Measurements from ENCODE around the gene AKAP8L. TPM values are rescaled to one million over a fixed set of nuclear protein-coding genes. Genes with fewer than 3 reads are reported as not detected.

The AKAP8L gene
- total RNA-seq, 4 donors from 2014 or later = 112 to 329 (median 172) TPM

- intact Hi-C loops (cut with DNase I; ENCODE audit: low total_unique reads) (no loop called here), in situ Hi-C loops (cut with MboI; ENCODE audit: low pct_ligation_motif_present in 1 of 4, low pct_unique_long_range_greater_than_20kb in 1 of 4, low sequenced_read_pairs in 3 of 4) (loop anchor here in 3 of 4 donors (10.0 to 25.0 kb wide), 2 partner anchors 128 to 164 kb away; no protein-coding TSS in a partner anchor)
- Histone ChIP-seq H3K27me3 (no peaks in the 10 kb centered on the region), H3K4me1 (peaks cover 14 to 23% (median 16%) of the 10 kb centered on the region in 4 donors), H3K4me3 (no peak overlapping the region), H3K36me3 (peaks cover 0 to 38% (median 23%) of the 10 kb centered on the region in 4 donors), H3K9me3 (no peaks in the 10 kb centered on the region), H3K27ac (no peak overlapping the region)
- no peak for DNase-seq
- TF ChIP-seq POLR2A (IDR thresholded peaks at IDR 0.05) (no peak), POLR2AphosphoS5 (IDR thresholded peaks at IDR 0.05) (no peak), EP300 (IDR thresholded peaks at IDR 0.05; ENCODE audit: low read depth) (no peak)
- TF ChIP-seq, protein P1, sequence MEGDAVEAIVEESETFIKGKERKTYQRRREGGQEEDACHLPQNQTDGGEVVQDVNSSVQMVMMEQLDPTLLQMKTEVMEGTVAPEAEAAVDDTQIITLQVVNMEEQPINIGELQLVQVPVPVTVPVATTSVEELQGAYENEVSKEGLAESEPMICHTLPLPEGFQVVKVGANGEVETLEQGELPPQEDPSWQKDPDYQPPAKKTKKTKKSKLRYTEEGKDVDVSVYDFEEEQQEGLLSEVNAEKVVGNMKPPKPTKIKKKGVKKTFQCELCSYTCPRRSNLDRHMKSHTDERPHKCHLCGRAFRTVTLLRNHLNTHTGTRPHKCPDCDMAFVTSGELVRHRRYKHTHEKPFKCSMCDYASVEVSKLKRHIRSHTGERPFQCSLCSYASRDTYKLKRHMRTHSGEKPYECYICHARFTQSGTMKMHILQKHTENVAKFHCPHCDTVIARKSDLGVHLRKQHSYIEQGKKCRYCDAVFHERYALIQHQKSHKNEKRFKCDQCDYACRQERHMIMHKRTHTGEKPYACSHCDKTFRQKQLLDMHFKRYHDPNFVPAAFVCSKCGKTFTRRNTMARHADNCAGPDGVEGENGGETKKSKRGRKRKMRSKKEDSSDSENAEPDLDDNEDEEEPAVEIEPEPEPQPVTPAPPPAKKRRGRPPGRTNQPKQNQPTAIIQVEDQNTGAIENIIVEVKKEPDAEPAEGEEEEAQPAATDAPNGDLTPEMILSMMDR (IDR thresholded peaks at IDR 0.05) = no peak
- 78 to 90% methylated on average over 3 to 16 of the region's 16 CpGs for WGBS, 2 donors (ENCODE audit: low coverage in 1 of 2)
Observed at GRCh38 chr19:15426485-15427349, 7.9 kb upstream of the AKAP8L start.

DNA sequence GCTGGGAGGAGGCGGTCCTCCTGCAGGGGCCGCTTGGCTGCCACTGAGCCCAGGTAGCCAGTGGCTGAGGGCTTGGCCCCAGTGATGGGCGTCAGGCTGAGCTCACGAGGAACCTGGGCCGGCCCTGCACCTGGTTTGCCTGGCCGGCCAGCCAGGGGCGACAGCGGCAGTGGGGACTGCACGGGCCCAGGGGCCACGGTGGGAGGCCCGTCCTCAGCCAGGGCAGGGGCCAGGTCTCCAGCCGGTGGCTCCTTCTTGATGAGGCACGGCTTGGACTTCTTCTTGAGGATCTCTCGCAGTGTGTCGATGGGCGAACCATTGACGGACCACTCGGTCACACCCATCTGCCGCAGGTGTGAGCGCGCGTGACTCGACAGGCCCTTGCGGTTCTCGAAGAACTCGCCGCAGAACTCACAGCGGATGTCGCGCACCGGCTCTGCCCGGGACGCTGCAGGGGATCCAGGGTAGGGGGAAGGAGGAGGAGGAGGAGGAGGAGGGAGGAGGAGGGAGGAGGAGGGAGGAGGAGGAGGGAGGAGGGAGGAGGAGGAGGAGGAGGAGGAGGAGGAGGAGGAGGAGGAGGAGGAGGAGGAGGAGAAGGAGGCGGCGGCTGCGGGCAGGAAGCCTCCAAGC lies 6.6 kb upstream of the AKAP8L start:
- intact Hi-C loops (cut with DNase I; ENCODE audit: low total_unique reads) = no loop called here
- no peak for DNase-seq
- H3K4me3 ChIP-seq = no peak overlapping the region
- in situ Hi-C loops (cut with MboI; ENCODE audit: low pct_ligation_motif_present in 1 of 4, low pct_unique_long_range_greater_than_20kb in 1 of 4, low sequenced_read_pairs in 3 of 4) = loop anchor here in 3 of 4 donors (10.0 to 25.0 kb wide), 2 partner anchors 129 to 163 kb away; no protein-coding TSS in a partner anchor
- WGBS, 2 donors (ENCODE audit: low coverage in 1 of 2) = 95 to 100% methylated on average over 2 to 35 of the region's 36 CpGs
- no peaks in the 10 kb centered on the region for H3K27me3 ChIP-seq
- peaks cover 1 to 11% (median 4%) of the 10 kb centered on the region in 4 donors for H3K4me1 ChIP-seq
- H3K27ac ChIP-seq = no peak overlapping the region
- TF ChIP-seq POLR2AphosphoS5 (IDR thresholded peaks at IDR 0.05) (no peak), POLR2A (IDR thresholded peaks at IDR 0.05) (no peak), EP300 (IDR thresholded peaks at IDR 0.05; ENCODE audit: low read depth) (no peak)
- TF ChIP-seq, protein P1 (IDR thresholded peaks at IDR 0.05) = no peak
- H3K9me3 ChIP-seq = no peaks in the 10 kb centered on the region
- peaks cover 0 to 38% (median 23%) of the 10 kb centered on the region in 4 donors for H3K36me3 ChIP-seq

- H3K36me3 ChIP-seq = peaks cover 0 to 38% (median 23%) of the 10 kb centered on the region in 4 donors
- H3K27me3 ChIP-seq = no peaks in the 10 kb centered on the region
- no peaks in the 10 kb centered on the region for H3K9me3 ChIP-seq
- no peak overlapping the region for H3K27ac ChIP-seq
- in situ Hi-C loops (cut with MboI; ENCODE audit: low pct_ligation_motif_present in 1 of 4, low pct_unique_long_range_greater_than_20kb in 1 of 4, low sequenced_read_pairs in 3 of 4) (loop anchor here in 3 of 4 donors (10.0 to 25.0 kb wide), 2 partner anchors 130 to 162 kb away; no protein-coding TSS in a partner anchor), intact Hi-C loops (cut with DNase I; ENCODE audit: low total_unique reads) (no loop called here)
- H3K4me3 ChIP-seq = no peak overlapping the region
- DNase-seq = no peak
- no peak for TF ChIP-seq POLR2AphosphoS5 (IDR thresholded peaks at IDR 0.05)
- TF ChIP-seq POLR2A (IDR thresholded peaks at IDR 0.05) = no peak
- TF ChIP-seq, protein P1 (IDR thresholded peaks at IDR 0.05) = no peak
- no peak for TF ChIP-seq EP300 (IDR thresholded peaks at IDR 0.05; ENCODE audit: low read depth)
- H3K4me1 ChIP-seq = peaks cover 0 to 8% (median 0%) of the 10 kb centered on the region in 4 donors
- 100% methylated on average over 9 of the region's 38 CpGs; no CpG with 5 or more reads in 1 of the 2 donors for WGBS, 2 donors (ENCODE audit: low coverage in 1 of 2)
Observed at GRCh38 chr19:15424692-15425272, 6.0 kb upstream of the AKAP8L start.

Measured in transverse colon (tissue), 4 donors.